ENCODE data around the gene MED8. TPM values are rescaled to one million over a fixed set of nuclear protein-coding genes. Genes with fewer than 3 reads are reported as not detected.

MED8 gene
- total and polyA plus RNA-seq, 5 donors from 2014 or later = 18.4 to 51.3 (median 45.9) TPM

GRCh38 chr1:43354471-43354870 lies 35.1 kb downstream of the MED8 start:
- Mint-ChIP-seq H3K36me3 (peaks cover 3% of the 10 kb centered on the region), H3K9me3 (no peaks in the 10 kb centered on the region), H3K4me1 (peaks cover 3 to 21% (median 18%) of the 10 kb centered on the region in 4 donors), H3K27ac (no peak overlapping the region), H3K4me3 (peak overlapping the region in 1 of 4 donors; percentile 8), H3K27me3 (no peaks in the 10 kb centered on the region)
- H3K4me3 ChIP-seq (ENCODE audit: low read depth, low read length) = no peak overlapping the region
- no peak for DNase-seq
- no peaks in the 10 kb centered on the region for H3K36me3 ChIP-seq (ENCODE audit: control insufficient read depth, insufficient read depth, low read length)
- no peak for ATAC-seq (ENCODE audit: low read depth in 2 of 2)
- no peaks in the 10 kb centered on the region for H3K27me3 ChIP-seq (ENCODE audit: control insufficient read depth, insufficient read depth, low read length)
- H3K9me3 ChIP-seq (ENCODE audit: control insufficient read depth in 2 of 2, low read length in 2 of 2) = no peaks in the 10 kb centered on the region
- no peak overlapping the region for H3K27ac ChIP-seq (ENCODE audit: insufficient read depth, low read length, poor library complexity, severe bottlenecking)
- peaks cover 12% of the 10 kb centered on the region for H3K4me1 ChIP-seq (ENCODE audit: control insufficient read depth, insufficient read depth, low read length, poor library complexity, severe bottlenecking)

DNA sequence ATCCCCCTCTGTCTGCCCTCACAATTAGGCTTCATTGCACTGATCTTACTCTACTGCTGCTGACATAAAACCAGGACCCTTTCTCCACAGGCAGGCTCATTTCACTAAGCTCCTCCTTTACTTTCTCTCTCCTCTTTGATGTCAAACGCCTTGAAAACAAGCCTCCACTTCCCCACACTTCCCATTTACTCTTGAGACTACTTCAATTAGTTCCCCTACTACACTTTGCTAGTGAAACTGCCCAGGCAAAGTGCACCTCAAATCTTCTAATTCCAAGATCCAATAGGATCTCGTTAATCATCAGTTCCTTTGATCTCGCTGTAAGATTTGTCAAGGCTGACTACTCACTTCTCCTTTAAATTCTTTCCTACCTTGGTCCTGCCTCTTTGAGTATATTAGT lies 36.7 kb downstream of the MED8 start:
- H3K36me3 Mint-ChIP-seq = peaks cover 3% of the 10 kb centered on the region
- Histone ChIP-seq H3K4me3 (ENCODE audit: low read depth, low read length) (no peak overlapping the region), H3K36me3 (ENCODE audit: control insufficient read depth, insufficient read depth, low read length) (no peaks in the 10 kb centered on the region), H3K27me3 (ENCODE audit: control insufficient read depth, insufficient read depth, low read length) (no peaks in the 10 kb centered on the region), H3K9me3 (ENCODE audit: control insufficient read depth in 2 of 2, low read length in 2 of 2) (no peaks in the 10 kb centered on the region), H3K27ac (ENCODE audit: insufficient read depth, low read length, poor library complexity, severe bottlenecking) (no peak overlapping the region), H3K4me1 (ENCODE audit: control insufficient read depth, insufficient read depth, low read length, poor library complexity, severe bottlenecking) (peaks cover 1% of the 10 kb centered on the region)
- peaks cover 0 to 20% (median 12%) of the 10 kb centered on the region in 4 donors for H3K4me1 Mint-ChIP-seq
- peak overlapping the region in 2 of 3 donors; percentile 62 to 67 for H3K27ac Mint-ChIP-seq
- peak overlapping the region in 1 of 4 donors; percentile 85 for H3K4me3 Mint-ChIP-seq
- H3K9me3 Mint-ChIP-seq = no peaks in the 10 kb centered on the region
- no peak for DNase-seq
- no peaks in the 10 kb centered on the region for H3K27me3 Mint-ChIP-seq
- ATAC-seq (ENCODE audit: low read depth in 2 of 2) = no peak

DNA sequence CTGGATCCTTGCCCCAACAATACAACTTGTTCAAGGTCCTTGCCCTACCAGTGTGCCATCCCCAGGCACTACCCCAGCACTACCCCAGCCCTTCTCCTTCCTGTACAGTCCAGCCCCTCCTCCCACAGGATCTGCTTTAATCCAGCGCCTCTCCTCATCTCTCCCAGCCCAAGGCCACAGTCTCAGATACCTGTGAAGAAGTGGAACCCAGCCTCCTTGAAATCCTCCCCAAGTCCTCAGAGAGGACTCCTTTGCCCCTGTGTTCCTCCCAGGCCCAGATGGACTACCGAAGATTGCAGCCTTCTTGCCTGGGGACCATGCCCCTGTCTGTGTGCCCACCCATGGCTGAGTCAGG lies 37.3 kb downstream of the MED8 start:
- H3K27me3 ChIP-seq (ENCODE audit: control insufficient read depth, insufficient read depth, low read length) = no peaks in the 10 kb centered on the region
- H3K36me3 ChIP-seq (ENCODE audit: control insufficient read depth, insufficient read depth, low read length) = no peaks in the 10 kb centered on the region
- H3K27ac Mint-ChIP-seq = peak overlapping the region in 2 of 3 donors; percentile 62 to 67

GRCh38 chr1:43351421-43352350 lies 37.9 kb downstream of the MED8 start:
- Histone ChIP-seq H3K4me3 (ENCODE audit: low read depth, low read length) (no peak overlapping the region), H3K9me3 (ENCODE audit: control insufficient read depth in 2 of 2, low read length in 2 of 2) (no peaks in the 10 kb centered on the region), H3K36me3 (ENCODE audit: control insufficient read depth, insufficient read depth, low read length) (no peaks in the 10 kb centered on the region), H3K4me1 (ENCODE audit: control insufficient read depth, insufficient read depth, low read length, poor library complexity, severe bottlenecking) (no peaks in the 10 kb centered on the region), H3K27me3 (ENCODE audit: control insufficient read depth, insufficient read depth, low read length) (no peaks in the 10 kb centered on the region), H3K27ac (ENCODE audit: insufficient read depth, low read length, poor library complexity, severe bottlenecking) (no peak overlapping the region)
- no peaks in the 10 kb centered on the region for H3K9me3 Mint-ChIP-seq
- H3K27me3 Mint-ChIP-seq = peaks cover 6% of the 10 kb centered on the region
- no peak overlapping the region for H3K4me3 Mint-ChIP-seq
- peak overlapping the region in 1 of 3 donors; percentile 67 for H3K27ac Mint-ChIP-seq
- peaks cover 0 to 21% (median 11%) of the 10 kb centered on the region in 4 donors for H3K4me1 Mint-ChIP-seq
- ATAC-seq (ENCODE audit: low read depth in 2 of 2) (no peak), DNase-seq (no peak)
- H3K36me3 Mint-ChIP-seq = no peaks in the 10 kb centered on the region

More for the DNA sequence above, 37.3 kb downstream of the MED8 start:
- Histone ChIP-seq H3K4me1 (ENCODE audit: control insufficient read depth, insufficient read depth, low read length, poor library complexity, severe bottlenecking) (no peaks in the 10 kb centered on the region), H3K27ac (ENCODE audit: insufficient read depth, low read length, poor library complexity, severe bottlenecking) (no peak overlapping the region), H3K9me3 (ENCODE audit: control insufficient read depth in 2 of 2, low read length in 2 of 2) (no peaks in the 10 kb centered on the region), H3K4me3 (ENCODE audit: low read depth, low read length) (no peak overlapping the region)
- Mint-ChIP-seq H3K9me3 (no peaks in the 10 kb centered on the region), H3K4me3 (peak overlapping the region in 2 of 4 donors; percentile 7 to 85), H3K36me3 (peaks cover 3% of the 10 kb centered on the region), H3K4me1 (peaks cover 0 to 21% (median 11%) of the 10 kb centered on the region in 4 donors), H3K27me3 (no peaks in the 10 kb centered on the region)
- ATAC-seq (ENCODE audit: low read depth in 2 of 2) (no peak), DNase-seq (no peak)

DNA sequence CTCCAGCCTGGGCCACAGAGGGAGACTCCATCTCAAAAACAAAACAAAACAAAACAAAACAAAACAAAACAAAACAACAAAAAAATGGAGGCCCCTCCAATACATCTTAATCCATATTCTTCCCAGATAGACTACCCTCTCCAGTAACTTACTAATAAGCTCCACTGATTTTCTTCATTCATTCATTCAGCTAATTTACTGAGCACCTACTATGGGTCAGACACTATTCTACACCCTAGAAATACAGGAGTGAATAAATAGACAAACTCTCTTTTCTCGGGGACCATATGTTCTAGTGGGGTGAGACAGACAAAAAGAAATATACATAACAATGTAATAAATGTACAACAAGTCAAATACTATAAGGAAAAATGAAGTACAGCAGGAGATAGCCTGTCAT lies 38.6 kb downstream of the MED8 start:
- Mint-ChIP-seq H3K4me1 (peaks cover 0 to 21% (median 11%) of the 10 kb centered on the region in 4 donors), H3K9me3 (no peaks in the 10 kb centered on the region), H3K27ac (peak overlapping the region in 1 of 3 donors; percentile 93), H3K4me3 (no peak overlapping the region), H3K36me3 (no peaks in the 10 kb centered on the region), H3K27me3 (peaks cover 6% of the 10 kb centered on the region)
- Histone ChIP-seq H3K27ac (ENCODE audit: insufficient read depth, low read length, poor library complexity, severe bottlenecking) (no peak overlapping the region), H3K9me3 (ENCODE audit: control insufficient read depth in 2 of 2, low read length in 2 of 2) (no peaks in the 10 kb centered on the region), H3K36me3 (ENCODE audit: control insufficient read depth, insufficient read depth, low read length) (no peaks in the 10 kb centered on the region), H3K27me3 (ENCODE audit: control insufficient read depth, insufficient read depth, low read length) (no peaks in the 10 kb centered on the region), H3K4me3 (ENCODE audit: low read depth, low read length) (no peak overlapping the region), H3K4me1 (ENCODE audit: control insufficient read depth, insufficient read depth, low read length, poor library complexity, severe bottlenecking) (no peaks in the 10 kb centered on the region)
- ATAC-seq (ENCODE audit: low read depth in 2 of 2) (no peak), DNase-seq (no peak)

GRCh38 chr1:43349594-43350306 lies 39.9 kb downstream of the MED8 start:
- no peaks in the 10 kb centered on the region for H3K36me3 Mint-ChIP-seq
- Histone ChIP-seq H3K9me3 (ENCODE audit: control insufficient read depth in 2 of 2, low read length in 2 of 2) (no peaks in the 10 kb centered on the region), H3K4me1 (ENCODE audit: control insufficient read depth, insufficient read depth, low read length, poor library complexity, severe bottlenecking) (no peaks in the 10 kb centered on the region), H3K27me3 (ENCODE audit: control insufficient read depth, insufficient read depth, low read length) (no peaks in the 10 kb centered on the region), H3K27ac (ENCODE audit: insufficient read depth, low read length, poor library complexity, severe bottlenecking) (peak overlapping the region; percentile 74), H3K36me3 (ENCODE audit: control insufficient read depth, insufficient read depth, low read length) (no peaks in the 10 kb centered on the region), H3K4me3 (ENCODE audit: low read depth, low read length) (no peak overlapping the region)
- peaks cover 0 to 21% (median 11%) of the 10 kb centered on the region in 4 donors for H3K4me1 Mint-ChIP-seq
- ATAC-seq (ENCODE audit: low read depth in 2 of 2) = no peak
- H3K9me3 Mint-ChIP-seq = no peaks in the 10 kb centered on the region
- DNase-seq = no peak
- H3K27ac Mint-ChIP-seq = peak overlapping the region; percentile 81 to 93 (median 84)
- H3K27me3 Mint-ChIP-seq = peaks cover 6% of the 10 kb centered on the region
- H3K4me3 Mint-ChIP-seq = peak overlapping the region; percentile 72 to 90 (median 88)

DNA sequence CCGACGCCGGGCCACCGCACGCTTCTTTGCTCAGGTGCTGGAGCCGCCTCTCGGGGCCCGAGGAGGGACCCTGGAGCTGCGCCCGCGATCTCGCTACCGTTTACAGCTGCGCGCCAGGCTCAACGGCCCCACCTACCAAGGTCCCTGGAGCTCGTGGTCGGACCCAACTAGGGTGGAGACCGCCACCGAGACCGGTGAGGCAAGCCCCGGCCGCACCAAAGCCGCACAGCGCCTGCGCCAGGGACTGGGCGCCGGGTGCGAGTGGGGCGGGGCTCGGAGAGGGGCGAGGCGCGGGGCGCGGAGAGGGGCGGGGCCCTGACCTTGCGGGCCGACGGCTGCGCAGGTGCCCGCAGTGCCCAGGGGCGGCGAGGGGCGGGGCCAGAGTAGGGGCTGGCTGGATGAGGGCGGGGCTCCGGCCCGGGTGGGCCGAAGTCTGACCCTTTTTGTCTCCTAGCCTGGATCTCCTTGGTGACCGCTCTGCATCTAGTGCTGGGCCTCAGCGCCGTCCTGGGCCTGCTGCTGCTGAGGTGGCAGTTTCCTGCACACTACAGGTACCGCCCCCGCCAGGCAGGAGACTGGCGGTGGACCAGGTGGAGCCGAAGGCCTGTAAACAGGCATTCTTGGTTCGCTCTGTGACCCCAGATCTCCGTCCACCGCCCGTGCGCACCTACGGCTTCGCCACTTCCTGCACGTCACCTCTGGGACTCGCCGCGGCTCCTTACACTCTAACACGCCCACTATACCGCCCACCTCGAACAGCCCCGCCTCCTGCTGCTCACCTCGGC lies 40.6 kb downstream of the MED8 start:
- Histone ChIP-seq H3K4me3 (ENCODE audit: low read depth, low read length) (no peak overlapping the region), H3K4me1 (ENCODE audit: control insufficient read depth, insufficient read depth, low read length, poor library complexity, severe bottlenecking) (no peaks in the 10 kb centered on the region), H3K27me3 (ENCODE audit: control insufficient read depth, insufficient read depth, low read length) (no peaks in the 10 kb centered on the region), H3K9me3 (ENCODE audit: control insufficient read depth in 2 of 2, low read length in 2 of 2) (no peaks in the 10 kb centered on the region), H3K27ac (ENCODE audit: insufficient read depth, low read length, poor library complexity, severe bottlenecking) (peak overlapping the region; percentile 74), H3K36me3 (ENCODE audit: control insufficient read depth, insufficient read depth, low read length) (no peaks in the 10 kb centered on the region)
- H3K36me3 Mint-ChIP-seq = peaks cover under 1% of the 10 kb centered on the region
- H3K27ac Mint-ChIP-seq = peak overlapping the region; percentile 81 to 93 (median 84)
- H3K4me1 Mint-ChIP-seq = peaks cover 0 to 21% (median 7%) of the 10 kb centered on the region in 4 donors
- H3K4me3 Mint-ChIP-seq = peak overlapping the region; percentile 72 to 90 (median 88)
- peaks cover 6% of the 10 kb centered on the region for H3K27me3 Mint-ChIP-seq
- no peaks in the 10 kb centered on the region for H3K9me3 Mint-ChIP-seq
- ATAC-seq (ENCODE audit: low read depth in 2 of 2) (peak; percentile 60 to 74), DNase-seq (peak; percentile 58 to 74 (median 60))
